Measurements from ENCODE around the gene HIGD1A. TPM values are rescaled to one million over a fixed set of nuclear protein-coding genes. Genes with fewer than 3 reads are reported as not detected.

Gene HIGD1A
- total and polyA plus RNA-seq, 10 of the 15 experiments (the other 5 are each of a cell fraction or from before 2014, with no cell fraction given) = 73.9 to 487 (median 175) TPM

DNA sequence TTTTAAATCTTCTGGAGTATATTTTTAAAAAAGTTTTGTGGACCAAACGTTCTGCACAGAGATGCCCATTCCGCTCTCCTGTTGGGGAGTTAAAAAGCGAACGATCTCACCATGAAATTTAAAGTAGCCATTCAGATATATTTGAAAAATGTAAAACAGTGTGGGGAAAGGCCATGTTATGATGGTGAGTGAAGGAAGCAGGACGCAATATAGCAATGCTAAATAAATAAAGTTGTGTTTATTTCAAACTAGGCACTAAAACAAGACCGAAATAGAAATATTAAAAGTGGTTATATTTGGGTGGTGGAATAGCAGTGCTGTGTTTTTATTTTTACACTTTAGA, 30.9 kb downstream of the HIGD1A start:
- no peaks in the 10 kb centered on the region for H3K9me3 ChIP-seq (replicated peaks; ENCODE audit: control insufficient read depth, insufficient read depth, low read length)
- TSS peak; percentile 78 for BruUV-seq (replicated peaks)
- H3K27ac ChIP-seq (ENCODE audit: control insufficient read depth, insufficient read depth) = peak overlapping the region; percentile 67
- ChIA-PET POLR2A (no interaction called here), SMC1A (ENCODE audit: uncharacterized antibody, unreplicated experiment) (no interaction called here), CTCF (interaction anchor here (0.8 kb wide), 1 partner anchor 109 kb away, joined by 3 read pairs; no protein-coding TSS in a partner anchor), RAD21 (ENCODE audit: unreplicated experiment) (no interaction called here)
- ATAC-seq = peak; percentile 18
- H3K36me3 ChIP-seq (ENCODE audit: control insufficient read depth in 2 of 2, insufficient read depth in 2 of 2, low read length in 1 of 2) = no peaks in the 10 kb centered on the region
- no peaks in the 10 kb centered on the region for H3K79me2 ChIP-seq (ENCODE audit: control insufficient read depth, insufficient read depth, low read length)
- no peak for FAIRE-seq
- peak overlapping the region; percentile 71 for H3K9ac ChIP-seq (ENCODE audit: control insufficient read depth, insufficient read depth, low read length)
- 0% methylated on average over 6 of the region's 6 CpGs for WGBS (ENCODE audit: insufficient coverage, insufficient replicate concordance, low lambda C conversion rate, missing lambda C conversion rate)
- peak overlapping the region; percentile 74 for H3K4me3 ChIP-seq
- intact Hi-C loops (cut with micrococcal nuclease; ENCODE audit: unreplicated experiment) = no loop called here
- peak overlapping the region; percentile 59 for H2AFZ ChIP-seq (ENCODE audit: control insufficient read depth, low read depth, low read length)
- H4K20me1 ChIP-seq (ENCODE audit: control insufficient read depth, insufficient read depth) = no peaks in the 10 kb centered on the region
- peak overlapping the region; percentile 89 for H3K4me2 ChIP-seq (ENCODE audit: control insufficient read depth, insufficient read depth)
- H3K27me3 ChIP-seq (replicated peaks in 1 of 2; ENCODE audit: control insufficient read depth in 2 of 2, insufficient read depth in 2 of 2, low read length in 1 of 2) = no peaks in the 10 kb centered on the region
- peaks cover 5% of the 10 kb centered on the region; the same call in 1 of the 2 replicates for H3K4me1 ChIP-seq (ENCODE audit: control insufficient read depth, insufficient read depth, low read length)
- in situ Hi-C loops (cut with MboI) = no loop called here
- no peak for DNase-seq (ENCODE audit: low read depth, low spot score)
- TF ChIP-seq BMI1 (IDR thresholded peaks at IDR 0.05; ENCODE audit: borderline replicate concordance) (no peak), ZNF274 (IDR thresholded peaks at IDR 0.05; ENCODE audit: insufficient read depth, insufficient read length) (no peak), CTCF (IDR thresholded peaks at IDR 0.05 in 2 of 3, conservative IDR thresholded peaks at IDR 0.05 in 1 of 3; ENCODE audit: control insufficient read depth in 2 of 3, extremely low read depth in 1 of 3, insufficient read depth in 1 of 3, low read depth in 3 of 3, low read length in 3 of 3) (no peak), CHD4 (IDR thresholded peaks at IDR 0.05) (no peak), PAX8 (IDR thresholded peaks at IDR 0.05) (0 out of 2 replicates have a peak, but pooled peaks have one; percentile 48), ZNF622 (IDR thresholded peaks at IDR 0.05) (no peak), HCFC1 (IDR thresholded peaks at IDR 0.05; ENCODE audit: low read length) (no peak), CBX3 (IDR thresholded peaks at IDR 0.05; ENCODE audit: borderline replicate concordance, low read depth) (no peak), NBN (IDR thresholded peaks at IDR 0.05) (no peak; the same call in 1 of the 2 replicates), ASH2L (IDR thresholded peaks at IDR 0.05; ENCODE audit: borderline replicate concordance, low read depth) (0 out of 2 replicates have a peak, but pooled peaks have one; percentile 10), MTA3 (IDR thresholded peaks at IDR 0.05; ENCODE audit: borderline replicate concordance, low read length) (no peak), ATF7 (IDR thresholded peaks at IDR 0.05; ENCODE audit: low read depth) (peak; percentile 8), MEF2A (IDR thresholded peaks at IDR 0.05; ENCODE audit: insufficient read depth, low read depth, low read length) (no peak), MYB (IDR thresholded peaks at IDR 0.05; ENCODE audit: borderline replicate concordance, low read depth, low read length) (no peak), ESRRA (IDR thresholded peaks at IDR 0.05; ENCODE audit: low read length) (no peak), IKZF1 (conservative IDR thresholded peaks at IDR 0.05) (no peak), YY1 (IDR thresholded peaks at IDR 0.05; ENCODE audit: low read depth, low read length) (no peak), BRCA1 (IDR thresholded peaks at IDR 0.05; ENCODE audit: low read depth, low read length) (no peak)
- TF ChIP-seq, protein P1, sequence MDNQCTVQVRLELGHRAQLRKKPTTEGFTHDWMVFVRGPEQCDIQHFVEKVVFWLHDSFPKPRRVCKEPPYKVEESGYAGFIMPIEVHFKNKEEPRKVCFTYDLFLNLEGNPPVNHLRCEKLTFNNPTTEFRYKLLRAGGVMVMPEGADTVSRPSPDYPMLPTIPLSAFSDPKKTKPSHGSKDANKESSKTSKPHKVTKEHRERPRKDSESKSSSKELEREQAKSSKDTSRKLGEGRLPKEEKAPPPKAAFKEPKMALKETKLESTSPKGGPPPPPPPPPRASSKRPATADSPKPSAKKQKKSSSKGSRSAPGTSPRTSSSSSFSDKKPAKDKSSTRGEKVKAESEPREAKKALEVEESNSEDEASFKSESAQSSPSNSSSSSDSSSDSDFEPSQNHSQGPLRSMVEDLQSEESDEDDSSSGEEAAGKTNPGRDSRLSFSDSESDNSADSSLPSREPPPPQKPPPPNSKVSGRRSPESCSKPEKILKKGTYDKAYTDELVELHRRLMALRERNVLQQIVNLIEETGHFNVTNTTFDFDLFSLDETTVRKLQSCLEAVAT (IDR thresholded peaks at IDR 0.05) = peak; percentile 9; the same call in 1 of the 2 replicates
- TF ChIP-seq, protein P2, sequence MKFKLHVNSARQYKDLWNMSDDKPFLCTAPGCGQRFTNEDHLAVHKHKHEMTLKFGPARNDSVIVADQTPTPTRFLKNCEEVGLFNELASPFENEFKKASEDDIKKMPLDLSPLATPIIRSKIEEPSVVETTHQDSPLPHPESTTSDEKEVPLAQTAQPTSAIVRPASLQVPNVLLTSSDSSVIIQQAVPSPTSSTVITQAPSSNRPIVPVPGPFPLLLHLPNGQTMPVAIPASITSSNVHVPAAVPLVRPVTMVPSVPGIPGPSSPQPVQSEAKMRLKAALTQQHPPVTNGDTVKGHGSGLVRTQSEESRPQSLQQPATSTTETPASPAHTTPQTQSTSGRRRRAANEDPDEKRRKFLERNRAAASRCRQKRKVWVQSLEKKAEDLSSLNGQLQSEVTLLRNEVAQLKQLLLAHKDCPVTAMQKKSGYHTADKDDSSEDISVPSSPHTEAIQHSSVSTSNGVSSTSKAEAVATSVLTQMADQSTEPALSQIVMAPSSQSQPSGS (IDR thresholded peaks at IDR 0.05; ENCODE audit: low read length) = 0 out of 2 replicates have a peak, but pooled peaks have one; percentile 7

Data from GM12878 (cell line).